Skeletal muscle tissue (tissue), 4 donors: ENCODE data around the gene CRYBA2. TPM values are rescaled to one million over a fixed set of nuclear protein-coding genes. Genes with fewer than 3 reads are reported as not detected.
A peak's percentile ranks its signal among the peaks of the same experiment; 100 is the strongest.

Experiments used
- H3K27ac ChIP-seq: one replicate; pipeline ENCODE4 v1.7.0; 2013; ENCODE audit warnings: mild to moderate bottlenecking, low read depth, low read length, inconsistent platforms
- H3K27me3 ChIP-seq, 3 donors: one replicate each; pipeline ENCODE4 v1.7.0; 2013; ENCODE audit warnings: low read length in 3 of 3; ENCODE audit not compliant: control insufficient read depth in 3 of 3, insufficient read depth in 3 of 3
- H3K36me3 ChIP-seq, 3 donors: one replicate each; pipeline ENCODE4 v1.7.0; 2013; ENCODE audit warnings: low read length in 3 of 3; ENCODE audit not compliant: control insufficient read depth in 3 of 3, insufficient read depth in 3 of 3
- H3K4me1 ChIP-seq, 3 donors: one replicate each; pipeline ENCODE4 v1.7.0; 2013; ENCODE audit warnings: low read length in 3 of 3, mild to moderate bottlenecking in 3 of 3; ENCODE audit not compliant: control insufficient read depth in 3 of 3, insufficient read depth in 3 of 3
- H3K4me3 ChIP-seq, 3 donors: one replicate each; pipeline ENCODE4 v1.7.0; 2013; ENCODE audit warnings: low read length in 3 of 3
- H3K9ac ChIP-seq, 3 donors: one replicate each; pipeline ENCODE4 v1.7.0; 2013; ENCODE audit warnings: low read length in 3 of 3, mild to moderate bottlenecking in 3 of 3, moderate library complexity in 2 of 3, low read depth in 1 of 3
- H3K9me3 ChIP-seq, 3 donors: one replicate each; pipeline ENCODE4 v1.7.0; 2013; ENCODE audit warnings: low read length in 3 of 3; ENCODE audit not compliant: control insufficient read depth in 3 of 3
- total RNA-seq: library from RNA; depleted of rRNA; stranded (reverse); fragments of >200 nt; gene quantifications from one replicate; pipeline ENCODE4 v1.2.3, GENCODE V29; 2014
- donor health status: Osteomylitis.

CRYBA2 gene
- total RNA-seq, 1 donor from 2014 or later, result not detected

DNA sequence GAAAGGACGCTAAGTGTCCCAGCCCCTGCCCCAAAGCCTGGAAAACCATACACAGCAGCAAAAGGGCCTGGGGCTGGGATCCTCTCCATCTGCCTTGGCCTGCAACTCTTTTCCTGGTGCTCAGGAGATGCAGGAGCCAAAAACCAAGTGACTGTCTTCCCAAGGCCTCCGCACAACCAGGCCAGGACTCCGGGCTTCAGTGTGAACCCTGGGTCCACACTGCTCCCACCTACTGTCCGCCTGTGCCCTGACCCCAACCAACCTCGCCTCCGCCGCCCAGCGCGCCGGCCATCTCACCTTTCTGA lies 9.3 kb downstream of the CRYBA2 start:
- Histone ChIP-seq H3K4me3 (no peak overlapping the region), H3K36me3 (no peaks in the 10 kb centered on the region), H3K27me3 (peaks cover 82 to 89% (median 87%) of the 10 kb centered on the region in 3 donors), H3K27ac (no peak overlapping the region), H3K4me1 (peaks cover 26 to 44% (median 42%) of the 10 kb centered on the region in 3 donors), H3K9ac (no peak overlapping the region), H3K9me3 (no peaks in the 10 kb centered on the region)

- Histone ChIP-seq H3K4me3 (no peak overlapping the region), H3K4me1 (peaks cover 26 to 44% (median 42%) of the 10 kb centered on the region in 3 donors), H3K27me3 (peaks cover 79 to 89% (median 87%) of the 10 kb centered on the region in 3 donors), H3K27ac (no peak overlapping the region), H3K9ac (no peak overlapping the region), H3K9me3 (no peaks in the 10 kb centered on the region), H3K36me3 (no peaks in the 10 kb centered on the region)
These were observed 9.8 kb downstream of the CRYBA2 start for GRCh38 chr2:218983263-218983933.

- H3K36me3 ChIP-seq, result no peaks in the 10 kb centered on the region
These were observed 10.5 kb downstream of the CRYBA2 start for GRCh38 chr2:218982586-218983262.

GRCh38 chr2:218981881-218982585 lies 11.2 kb downstream of the CRYBA2 start:
- Histone ChIP-seq H3K36me3 (no peaks in the 10 kb centered on the region), H3K4me1 (peaks cover 26 to 44% (median 42%) of the 10 kb centered on the region in 3 donors), H3K9me3 (no peaks in the 10 kb centered on the region), H3K27me3 (peaks cover 77 to 86% (median 86%) of the 10 kb centered on the region in 3 donors), H3K9ac (peak overlapping the region in 1 of 3 donors; percentile 25), H3K4me3 (peak overlapping the region; percentile 3 to 64 (median 28)), H3K27ac (no peak overlapping the region)

More at GRCh38 chr2:218982586-218983262, 10.5 kb downstream of the CRYBA2 start:
- Histone ChIP-seq H3K4me1 (peaks cover 26 to 44% (median 42%) of the 10 kb centered on the region in 3 donors), H3K9me3 (no peaks in the 10 kb centered on the region), H3K27me3 (peaks cover 77 to 89% (median 85%) of the 10 kb centered on the region in 3 donors), H3K9ac (no peak overlapping the region), H3K27ac (no peak overlapping the region), H3K4me3 (peak overlapping the region in 2 of 3 donors; percentile 3 to 6)

DNA sequence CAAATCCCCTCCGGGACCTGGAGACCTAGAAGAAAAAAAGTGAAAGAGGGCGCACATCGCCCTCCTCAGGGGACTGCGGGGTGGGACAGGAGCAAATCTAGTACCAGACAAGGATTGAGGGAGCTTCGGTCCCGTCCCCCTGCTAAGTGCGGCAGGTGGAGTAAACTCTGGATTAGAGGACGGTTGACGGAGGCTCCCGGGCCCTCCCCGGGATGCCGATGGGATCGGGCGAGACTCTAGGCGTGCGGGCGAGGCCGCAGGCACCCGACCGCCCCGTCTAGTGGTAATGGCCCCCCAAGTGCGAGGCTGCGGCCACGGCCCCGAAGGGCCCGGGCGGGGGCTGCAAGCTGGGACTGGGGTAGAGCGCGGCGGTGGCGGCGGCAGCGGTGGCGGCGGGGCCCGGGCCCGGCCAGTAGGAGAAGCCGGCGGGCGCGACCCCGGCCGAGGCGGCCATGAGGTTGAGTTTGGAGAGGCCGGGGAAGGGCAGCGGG lies 11.8 kb downstream of the CRYBA2 start:
- H3K36me3 ChIP-seq, result no peaks in the 10 kb centered on the region
- peak overlapping the region in 1 of 3 donors; percentile 64 for H3K4me3 ChIP-seq
- peaks cover 77 to 86% (median 84%) of the 10 kb centered on the region in 3 donors for H3K27me3 ChIP-seq
- no peaks in the 10 kb centered on the region for H3K9me3 ChIP-seq
- peaks cover 26 to 44% (median 42%) of the 10 kb centered on the region in 3 donors for H3K4me1 ChIP-seq
- H3K9ac ChIP-seq, result no peak overlapping the region
- no peak overlapping the region for H3K27ac ChIP-seq

- Histone ChIP-seq H3K4me3 (no peak overlapping the region), H3K9me3 (no peaks in the 10 kb centered on the region), H3K9ac (no peak overlapping the region), H3K27ac (no peak overlapping the region), H3K27me3 (peaks cover 77 to 86% (median 83%) of the 10 kb centered on the region in 3 donors), H3K4me1 (peaks cover 26 to 44% (median 42%) of the 10 kb centered on the region in 3 donors), H3K36me3 (no peaks in the 10 kb centered on the region)
These were observed 12.4 kb downstream of the CRYBA2 start for GRCh38 chr2:218980735-218981389.

GRCh38 chr2:218979846-218980734 lies 13.1 kb downstream of the CRYBA2 start:
- H3K36me3 ChIP-seq, result no peaks in the 10 kb centered on the region
- peak overlapping the region in 1 of 3 donors; percentile 3 for H3K9ac ChIP-seq
- H3K4me3 ChIP-seq, result peak overlapping the region in 1 of 3 donors; percentile 54
- peaks cover 78 to 88% (median 82%) of the 10 kb centered on the region in 3 donors for H3K27me3 ChIP-seq
- H3K9me3 ChIP-seq, result no peaks in the 10 kb centered on the region
- H3K27ac ChIP-seq, result no peak overlapping the region
- peaks cover 26 to 42% (median 40%) of the 10 kb centered on the region in 3 donors for H3K4me1 ChIP-seq

GRCh38 chr2:218975060-218975777 lies 18.0 kb downstream of the CRYBA2 start:
- Histone ChIP-seq H3K4me1 (peaks cover 0 to 6% (median 4%) of the 10 kb centered on the region in 3 donors), H3K27me3 (peaks cover 57 to 74% (median 58%) of the 10 kb centered on the region in 3 donors), H3K9me3 (no peaks in the 10 kb centered on the region), H3K9ac (no peak overlapping the region), H3K36me3 (no peaks in the 10 kb centered on the region), H3K27ac (no peak overlapping the region), H3K4me3 (no peak overlapping the region)
